GM18517 (cell line): Measurements from ENCODE around the gene STAB1.

Experiments used
- ATAC-seq: cut with Tn5 transposase; IDR thresholded peaks from one replicate; pipeline ENCODE4 v1.9.1; 2021; ENCODE audit warnings: mild to moderate bottlenecking, moderate library complexity; ENCODE audit not compliant: unreplicated experiment

Gene STAB1

DNA sequence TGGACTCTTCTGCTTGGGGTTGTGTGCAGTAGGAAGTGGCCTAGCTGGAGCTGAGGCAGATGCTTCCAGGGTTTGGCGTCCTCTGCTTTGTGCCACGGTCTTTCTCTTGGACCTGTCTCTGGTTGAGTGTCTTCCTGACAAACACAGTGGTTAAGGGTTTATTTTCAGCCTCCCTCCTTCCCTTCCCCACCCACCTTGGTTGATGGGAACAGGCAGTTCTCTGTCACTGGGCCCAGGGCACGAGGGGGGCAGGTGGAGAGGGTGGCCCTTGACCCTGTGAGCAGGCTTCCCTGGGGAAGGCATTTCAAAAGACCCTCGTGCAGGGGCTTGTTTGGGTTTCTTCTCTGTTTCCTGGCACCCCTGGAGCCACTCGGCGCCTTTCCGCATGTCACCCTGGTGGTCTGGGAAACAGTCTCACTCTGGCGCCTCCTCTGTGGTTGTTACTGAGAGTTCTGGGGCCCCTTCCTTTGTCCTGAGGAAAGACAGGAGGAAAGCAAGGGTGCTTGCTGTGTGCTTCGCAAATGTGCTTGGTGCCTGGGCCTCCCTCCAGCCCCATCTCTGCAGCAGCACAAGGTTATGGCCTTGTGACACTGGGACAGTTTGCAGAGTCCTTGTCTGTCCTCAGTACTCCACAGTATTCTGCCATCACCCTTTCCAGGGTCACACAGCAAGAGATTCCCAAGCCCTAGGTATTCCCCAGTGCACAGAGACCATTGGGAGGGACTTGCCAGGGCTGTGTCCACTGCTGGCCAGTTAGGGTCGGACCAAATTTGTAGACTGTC, 10.3 kb upstream of the STAB1 start:
- ATAC-seq, result no peak

DNA sequence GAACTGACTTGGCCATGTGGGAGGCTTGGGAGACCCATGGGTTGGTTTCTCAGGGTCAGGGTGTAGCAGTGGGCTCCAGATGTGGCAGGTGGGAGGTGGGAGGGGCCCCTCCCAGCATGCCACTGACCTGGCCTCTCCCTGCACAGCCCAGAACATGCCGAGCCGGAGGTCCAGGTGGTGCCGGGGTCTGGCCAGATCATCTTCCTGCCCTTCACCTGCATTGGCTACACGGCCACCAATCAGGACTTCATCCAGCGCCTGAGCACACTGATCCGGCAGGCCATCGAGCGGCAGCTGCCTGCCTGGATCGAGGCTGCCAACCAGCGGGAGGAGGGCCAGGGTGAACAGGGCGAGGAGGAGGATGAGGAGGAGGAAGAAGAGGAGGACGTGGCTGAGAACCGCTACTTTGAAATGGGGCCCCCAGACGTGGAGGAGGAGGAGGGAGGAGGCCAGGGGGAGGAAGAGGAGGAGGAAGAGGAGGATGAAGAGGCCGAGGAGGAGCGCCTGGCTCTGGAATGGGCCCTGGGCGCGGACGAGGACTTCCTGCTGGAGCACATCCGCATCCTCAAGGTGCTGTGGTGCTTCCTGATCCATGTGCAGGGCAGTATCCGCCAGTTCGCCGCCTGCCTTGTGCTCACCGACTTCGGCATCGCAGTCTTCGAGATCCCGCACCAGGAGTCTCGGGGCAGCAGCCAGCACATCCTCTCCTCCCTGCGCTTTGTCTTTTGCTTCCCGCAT, 7.9 kb upstream of the STAB1 start:
- no peak for ATAC-seq

DNA sequence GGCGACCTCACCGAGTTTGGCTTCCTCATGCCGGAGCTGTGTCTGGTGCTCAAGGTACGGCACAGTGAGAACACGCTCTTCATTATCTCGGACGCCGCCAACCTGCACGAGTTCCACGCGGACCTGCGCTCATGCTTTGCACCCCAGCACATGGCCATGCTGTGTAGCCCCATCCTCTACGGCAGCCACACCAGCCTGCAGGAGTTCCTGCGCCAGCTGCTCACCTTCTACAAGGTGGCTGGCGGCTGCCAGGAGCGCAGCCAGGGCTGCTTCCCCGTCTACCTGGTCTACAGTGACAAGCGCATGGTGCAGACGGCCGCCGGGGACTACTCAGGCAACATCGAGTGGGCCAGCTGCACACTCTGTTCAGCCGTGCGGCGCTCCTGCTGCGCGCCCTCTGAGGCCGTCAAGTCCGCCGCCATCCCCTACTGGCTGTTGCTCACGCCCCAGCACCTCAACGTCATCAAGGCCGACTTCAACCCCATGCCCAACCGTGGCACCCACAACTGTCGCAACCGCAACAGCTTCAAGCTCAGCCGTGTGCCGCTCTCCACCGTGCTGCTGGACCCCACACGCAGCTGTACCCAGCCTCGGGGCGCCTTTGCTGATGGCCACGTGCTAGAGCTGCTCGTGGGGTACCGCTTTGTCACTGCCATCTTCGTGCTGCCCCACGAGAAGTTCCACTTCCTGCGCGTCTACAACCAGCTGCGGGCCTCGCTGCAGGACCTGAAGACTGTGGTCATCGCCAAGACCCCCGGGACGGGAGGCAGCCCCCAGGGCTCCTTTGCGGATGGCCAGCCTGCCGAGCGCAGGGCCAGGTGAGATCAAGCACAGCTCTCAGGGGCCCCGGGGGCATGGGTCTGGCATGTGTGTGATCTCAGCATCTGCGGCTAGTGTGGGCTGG, 7.1 kb upstream of the STAB1 start:
- ATAC-seq, result no peak

DNA sequence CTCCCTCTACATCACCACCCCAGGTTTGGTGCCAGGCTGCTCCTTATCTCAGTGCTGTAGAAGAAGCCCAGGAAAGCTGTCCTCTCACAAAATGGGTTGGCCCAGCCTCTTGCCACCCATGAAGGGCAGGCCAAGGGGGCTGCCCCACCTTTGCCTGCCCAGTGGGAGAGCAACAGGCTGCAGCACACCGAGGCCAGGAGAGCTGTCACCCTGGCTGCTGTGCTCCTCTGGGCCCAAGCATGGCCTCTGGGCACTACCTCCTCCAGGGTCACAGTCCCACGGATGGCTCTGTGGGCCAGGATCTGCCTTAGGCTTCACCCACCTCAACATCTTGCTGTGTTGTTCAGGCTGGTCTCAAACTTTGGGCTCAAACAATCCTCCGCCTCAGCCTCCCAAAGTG, 6.4 kb upstream of the STAB1 start:
- no peak for ATAC-seq

DNA sequence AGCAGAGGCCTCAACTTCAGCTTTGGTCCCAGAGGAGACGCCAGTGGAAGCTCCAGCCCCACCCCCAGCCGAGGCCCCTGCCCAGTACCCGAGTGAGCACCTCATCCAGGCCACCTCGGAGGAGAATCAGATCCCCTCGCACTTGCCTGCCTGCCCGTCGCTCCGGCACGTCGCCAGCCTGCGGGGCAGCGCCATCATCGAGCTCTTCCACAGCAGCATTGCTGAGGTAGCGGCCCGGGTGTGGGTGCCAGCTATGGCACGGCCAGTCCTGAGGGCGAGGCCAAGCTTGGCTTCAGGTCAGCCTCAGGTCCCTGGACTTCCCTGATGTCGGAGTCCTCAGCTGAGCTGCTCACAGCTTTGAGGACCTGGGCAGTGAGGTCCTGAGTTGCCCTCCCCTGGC, 5.7 kb upstream of the STAB1 start:
- no peak for ATAC-seq

DNA sequence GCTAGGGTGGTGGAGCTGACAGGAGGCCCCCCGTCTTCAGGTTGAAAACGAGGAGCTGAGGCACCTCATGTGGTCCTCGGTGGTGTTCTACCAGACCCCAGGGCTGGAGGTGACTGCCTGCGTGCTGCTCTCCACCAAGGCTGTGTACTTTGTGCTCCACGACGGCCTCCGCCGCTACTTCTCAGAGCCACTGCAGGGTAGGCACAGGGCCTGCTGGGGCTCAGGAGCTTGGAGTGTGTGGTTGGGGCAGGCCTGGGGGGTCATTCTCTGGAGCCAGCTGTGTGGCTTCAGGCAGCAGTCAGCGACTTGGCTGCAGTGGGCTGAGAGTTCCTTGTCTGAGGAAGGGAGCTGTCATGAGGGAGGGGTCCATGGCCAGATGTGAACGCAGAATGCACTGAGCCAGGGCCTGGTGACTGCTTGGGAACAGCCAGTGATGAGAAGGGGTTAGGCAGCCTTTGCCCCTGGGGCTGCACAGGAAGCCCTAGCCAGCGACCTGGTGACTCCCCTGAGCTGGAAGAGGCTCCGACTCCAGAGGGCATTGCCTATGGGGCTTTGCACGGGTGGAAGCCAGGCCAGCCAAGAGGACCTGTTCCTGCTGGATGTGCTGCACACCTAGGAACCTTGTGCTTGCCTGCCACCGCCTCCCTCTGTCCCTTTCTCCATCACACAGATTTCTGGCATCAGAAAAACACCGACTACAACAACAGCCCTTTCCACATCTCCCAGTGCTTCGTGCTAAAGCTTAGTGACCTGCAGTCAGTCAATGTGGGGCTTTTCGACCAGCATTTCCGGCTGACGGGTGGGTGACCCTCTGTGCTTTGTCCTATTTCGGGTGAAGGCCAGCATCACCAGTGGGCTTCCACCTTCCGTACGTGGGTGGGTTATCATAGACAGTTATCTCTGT, 4.9 kb upstream of the STAB1 start:
- ATAC-seq, result no peak

DNA sequence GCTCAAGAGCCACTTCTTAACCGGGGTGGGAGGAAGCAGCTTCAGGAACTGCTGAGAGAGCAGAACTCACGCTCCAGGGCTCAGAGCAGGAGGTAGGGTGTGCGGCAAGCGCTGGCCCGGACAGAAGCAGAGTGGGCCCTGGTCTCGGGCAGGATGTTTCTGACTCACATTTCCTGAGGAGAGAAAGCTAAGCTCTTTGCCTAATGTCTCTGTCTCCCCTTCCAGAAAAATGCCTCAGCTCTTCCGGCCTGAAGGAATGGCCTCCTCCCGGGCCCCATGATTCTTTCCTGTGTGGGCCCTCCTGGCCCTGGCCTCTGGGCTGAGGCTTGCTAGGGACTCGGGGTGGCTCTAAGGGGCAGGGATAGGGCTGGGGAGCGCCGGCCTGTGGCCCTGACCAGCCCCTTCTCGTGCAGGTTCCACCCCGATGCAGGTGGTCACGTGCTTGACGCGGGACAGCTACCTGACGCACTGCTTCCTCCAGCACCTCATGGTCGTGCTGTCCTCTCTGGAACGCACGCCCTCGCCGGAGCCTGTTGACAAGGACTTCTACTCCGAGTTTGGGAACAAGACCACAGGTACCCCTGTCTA, 4.1 kb upstream of the STAB1 start:
- no peak for ATAC-seq

DNA sequence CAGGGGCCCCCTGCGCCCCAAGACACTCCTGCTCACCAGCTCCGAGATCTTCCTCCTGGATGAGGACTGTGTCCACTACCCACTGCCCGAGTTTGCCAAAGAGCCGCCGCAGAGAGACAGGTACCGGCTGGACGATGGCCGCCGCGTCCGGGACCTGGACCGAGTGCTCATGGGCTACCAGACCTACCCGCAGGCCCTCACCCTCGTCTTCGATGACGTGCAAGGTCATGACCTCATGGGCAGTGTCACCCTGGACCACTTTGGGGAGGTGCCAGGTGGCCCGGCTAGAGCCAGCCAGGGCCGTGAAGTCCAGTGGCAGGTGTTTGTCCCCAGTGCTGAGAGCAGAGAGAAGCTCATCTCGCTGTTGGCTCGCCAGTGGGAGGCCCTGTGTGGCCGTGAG, 3.1 kb upstream of the STAB1 start:
- no peak for ATAC-seq

DNA sequence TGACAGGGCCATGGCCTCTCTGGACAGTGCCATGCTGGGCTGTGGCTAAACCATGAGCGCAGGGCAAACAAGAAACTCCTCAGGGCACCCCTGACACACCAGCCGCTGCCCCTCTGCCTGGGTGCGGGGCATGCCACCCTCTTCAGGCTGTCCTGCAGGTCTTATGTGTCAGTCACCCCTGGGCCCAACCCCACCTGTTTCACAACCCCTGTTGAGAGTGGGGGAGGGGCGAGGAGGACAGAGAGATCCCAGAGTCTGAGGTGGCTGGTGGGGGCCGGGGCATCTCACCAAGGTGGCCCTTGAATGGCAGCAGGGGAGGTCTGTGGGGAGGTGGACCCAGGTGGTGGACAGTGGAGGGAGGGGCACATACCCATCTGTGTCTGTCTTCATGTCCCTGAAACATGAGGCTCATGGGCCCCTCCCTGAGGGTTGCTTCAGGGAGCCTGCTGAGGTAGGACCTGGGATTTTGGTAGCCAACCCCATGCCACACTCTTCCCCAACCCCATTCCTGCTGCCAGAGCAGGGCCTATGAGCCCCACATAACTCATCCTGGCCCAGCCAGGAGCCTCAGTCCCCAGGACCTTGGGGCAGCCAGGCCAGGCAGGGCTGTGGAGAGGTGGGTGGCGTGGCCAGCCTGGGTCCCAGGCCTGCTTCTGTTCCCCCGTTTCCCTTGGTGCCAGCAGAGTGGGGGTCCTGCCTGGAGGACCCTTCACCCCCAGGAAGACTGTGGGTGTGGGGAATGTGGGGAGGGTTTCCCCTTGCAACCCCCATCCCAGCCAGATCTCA, 1.7 kb upstream of the STAB1 start:
- no peak for ATAC-seq

DNA sequence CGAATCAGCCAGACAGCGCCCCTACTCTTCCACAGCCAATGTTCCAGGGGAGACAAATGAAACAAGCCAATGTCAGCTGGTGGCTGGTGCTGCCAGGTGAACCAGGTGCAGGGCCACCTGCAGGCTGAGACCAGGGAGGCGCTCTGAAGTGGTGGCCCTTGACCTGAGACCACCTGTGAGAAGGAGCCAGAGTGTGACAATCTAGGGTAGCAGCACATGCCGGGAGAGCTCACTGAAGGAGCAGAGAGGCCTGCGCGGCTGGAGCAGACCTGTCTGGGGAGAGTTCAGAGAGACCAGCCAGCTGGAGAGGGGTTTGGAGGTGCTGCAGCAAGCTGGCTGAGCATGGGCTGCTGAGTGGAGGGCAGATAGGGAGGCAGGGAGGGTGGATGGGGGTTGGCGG, 693 bp upstream of the STAB1 start:
- no peak for ATAC-seq

DNA sequence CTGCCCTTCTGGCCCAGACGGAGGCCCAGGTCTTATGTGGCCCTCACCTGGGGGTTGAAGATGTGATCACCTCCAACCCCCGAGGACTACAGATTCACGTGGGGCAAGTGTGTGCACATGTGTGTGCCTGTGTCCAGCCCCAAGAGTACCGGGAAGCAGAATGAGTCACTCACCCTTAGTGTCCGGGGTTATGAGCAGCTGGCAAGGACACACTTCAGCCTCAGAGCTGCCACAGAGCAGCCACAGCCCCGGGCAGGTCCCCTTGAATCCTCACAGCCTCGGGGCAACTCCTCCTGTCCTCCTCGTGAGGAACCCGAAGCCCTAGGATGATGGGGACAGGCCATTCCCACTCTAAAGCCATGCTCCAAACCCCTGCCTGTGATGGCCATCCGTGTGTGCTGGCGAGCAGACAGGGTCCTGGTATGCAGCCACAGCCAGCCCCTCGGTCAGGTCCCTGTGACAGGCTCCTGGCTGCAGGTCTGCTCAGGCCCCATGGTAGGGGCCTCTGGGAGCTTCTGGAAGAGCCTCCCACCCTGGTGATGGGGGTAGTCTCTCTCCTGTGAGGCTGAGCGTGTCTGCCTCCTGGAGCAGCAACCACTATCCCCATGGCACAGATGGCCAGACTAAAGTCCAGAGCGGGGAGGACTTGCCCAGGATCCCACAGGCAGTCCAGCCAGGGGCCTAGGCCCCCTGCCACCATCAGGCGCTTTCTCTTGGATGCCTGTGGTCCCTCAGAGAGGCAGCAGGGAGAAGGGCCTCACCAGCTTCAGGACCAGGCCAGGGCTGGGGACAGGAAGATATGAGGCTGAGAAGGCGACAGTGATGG, 852 bp downstream of the STAB1 start:
- ATAC-seq, result no peak

DNA sequence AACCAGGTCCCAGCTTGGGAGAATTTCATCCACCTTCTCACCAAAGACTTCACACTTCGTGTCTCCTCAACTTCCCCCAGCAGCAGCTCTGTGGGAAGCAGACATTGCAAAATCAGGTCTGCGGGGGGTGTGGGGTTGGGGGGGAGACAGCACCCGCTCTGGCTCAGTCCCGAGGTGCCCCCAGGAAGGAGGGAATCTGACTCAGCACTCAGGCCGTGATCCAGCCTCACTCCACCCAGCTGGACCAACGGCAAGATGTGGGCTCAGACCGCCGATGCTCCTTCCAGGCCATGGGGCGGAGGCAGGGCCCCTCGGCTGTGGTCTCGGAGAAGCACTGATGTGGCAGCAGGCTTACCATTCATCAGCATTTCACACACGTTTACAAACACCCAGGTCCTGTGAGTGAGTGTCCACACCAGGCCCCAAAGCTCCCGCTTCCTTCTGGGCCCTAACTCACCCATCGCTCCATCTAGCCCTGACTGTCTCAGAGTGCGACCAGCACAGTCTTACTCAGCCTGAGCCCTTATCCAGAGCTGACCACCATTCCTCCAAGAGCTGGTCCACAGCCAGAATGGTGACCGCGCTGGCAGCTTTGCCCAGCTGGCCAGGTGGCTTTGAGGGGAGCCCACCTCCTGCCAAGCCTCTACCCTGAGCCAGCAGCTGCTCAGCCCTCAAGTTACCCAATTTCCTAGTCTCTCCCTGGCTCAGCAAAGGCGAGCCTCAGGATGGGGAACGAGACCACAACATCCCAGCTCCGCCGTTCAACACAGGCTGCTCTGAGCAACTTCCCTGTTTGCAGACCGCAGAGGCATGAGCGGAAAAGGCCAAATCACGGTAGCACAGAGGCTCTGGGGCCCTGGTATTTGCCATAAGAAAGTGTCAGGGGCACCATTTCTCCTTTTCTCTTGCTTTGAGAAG, 3.3 kb downstream of the STAB1 start:
- no peak for ATAC-seq

DNA sequence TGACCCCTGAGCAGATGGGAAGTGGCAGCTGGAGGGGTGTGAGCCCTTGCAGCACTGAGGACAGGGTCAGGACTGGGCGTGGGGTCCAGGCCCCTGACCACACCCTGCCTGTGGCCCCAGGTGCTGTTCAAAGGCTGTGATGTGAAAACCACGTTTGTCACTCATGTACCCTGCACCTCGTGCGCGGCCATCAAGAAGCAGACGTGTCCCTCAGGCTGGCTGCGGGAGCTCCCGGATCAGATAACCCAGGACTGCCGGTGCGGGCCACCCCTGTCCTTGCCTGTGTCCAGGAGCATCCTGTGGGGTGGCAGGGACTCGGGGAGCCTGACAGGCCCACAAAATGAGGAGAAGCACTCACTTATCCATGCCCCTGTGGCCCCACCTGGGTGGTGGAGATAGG, 5.9 kb downstream of the STAB1 start:
- no peak for ATAC-seq

DNA sequence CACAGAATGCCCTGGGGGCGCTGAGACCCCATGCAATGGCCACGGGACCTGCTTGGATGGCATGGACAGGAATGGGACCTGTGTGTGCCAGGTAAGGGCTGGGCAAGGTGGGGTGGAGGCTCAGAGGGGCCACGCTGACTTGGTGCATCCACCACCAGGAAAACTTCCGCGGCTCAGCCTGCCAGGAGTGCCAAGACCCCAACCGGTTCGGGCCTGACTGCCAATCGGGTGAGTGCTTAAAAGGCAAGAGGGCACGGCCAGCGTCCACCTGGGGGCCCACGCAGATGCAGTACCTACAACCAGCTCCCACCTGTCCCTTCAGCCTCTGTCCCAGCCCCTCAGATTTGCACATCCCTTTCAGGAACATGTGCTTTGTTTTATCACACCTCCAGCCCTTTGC, 6.9 kb downstream of the STAB1 start:
- no peak for ATAC-seq

DNA sequence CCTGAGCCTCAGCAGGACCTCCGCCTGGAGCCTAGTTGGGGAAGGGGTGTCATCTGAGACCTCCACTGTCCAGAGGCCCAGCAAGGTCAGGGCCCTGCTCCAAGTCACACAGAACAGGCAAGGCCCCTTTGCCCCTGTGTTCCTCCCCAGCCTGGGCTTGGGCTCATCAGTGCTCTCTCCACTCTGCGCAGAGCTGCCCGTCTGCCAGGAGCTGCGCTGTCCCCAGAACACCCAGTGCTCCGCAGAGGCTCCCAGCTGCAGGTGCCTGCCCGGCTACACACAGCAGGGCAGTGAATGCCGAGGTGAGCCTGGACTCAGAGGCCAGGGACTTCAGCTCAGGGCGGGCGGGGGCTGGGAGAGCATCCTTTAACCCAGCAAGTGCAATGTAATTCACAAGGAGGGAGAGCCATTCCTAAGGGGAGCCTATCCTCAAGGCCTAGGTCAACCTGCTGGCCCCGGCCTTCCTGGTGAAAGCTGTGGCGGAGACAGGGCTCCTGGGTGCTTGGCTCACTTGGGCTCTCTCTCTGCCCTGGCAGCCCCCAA, 7.7 kb downstream of the STAB1 start:
- ATAC-seq, result no peak

DNA sequence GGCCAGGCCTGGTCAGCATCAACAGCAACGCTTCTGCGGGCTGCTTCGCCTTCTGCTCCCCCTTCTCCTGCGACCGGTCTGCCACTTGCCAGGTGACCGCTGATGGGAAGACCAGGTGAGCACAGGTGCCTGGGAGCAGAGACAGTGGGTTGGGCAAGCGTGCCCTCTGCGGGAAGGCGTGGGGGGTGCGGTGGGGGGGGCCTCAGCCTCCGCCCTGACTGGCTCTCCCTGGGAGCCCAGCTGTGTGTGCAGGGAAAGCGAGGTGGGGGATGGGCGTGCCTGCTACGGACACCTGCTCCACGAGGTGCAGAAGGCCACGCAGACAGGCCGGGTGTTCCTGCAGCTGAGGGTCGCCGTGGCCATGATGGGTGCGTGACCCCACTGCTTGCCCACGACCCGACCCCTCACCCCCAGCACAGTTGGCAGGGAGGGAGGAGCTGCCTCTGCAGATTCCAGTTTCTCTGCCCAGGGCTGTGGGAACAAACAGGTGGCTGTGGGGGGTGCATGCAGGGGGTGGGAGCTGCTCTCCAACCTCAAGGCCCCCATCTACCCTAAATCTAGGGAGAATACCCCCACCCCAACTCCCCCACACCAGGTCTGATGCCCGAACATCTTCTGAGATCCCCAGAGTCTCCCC, 8.8 kb downstream of the STAB1 start:
- no peak for ATAC-seq

DNA sequence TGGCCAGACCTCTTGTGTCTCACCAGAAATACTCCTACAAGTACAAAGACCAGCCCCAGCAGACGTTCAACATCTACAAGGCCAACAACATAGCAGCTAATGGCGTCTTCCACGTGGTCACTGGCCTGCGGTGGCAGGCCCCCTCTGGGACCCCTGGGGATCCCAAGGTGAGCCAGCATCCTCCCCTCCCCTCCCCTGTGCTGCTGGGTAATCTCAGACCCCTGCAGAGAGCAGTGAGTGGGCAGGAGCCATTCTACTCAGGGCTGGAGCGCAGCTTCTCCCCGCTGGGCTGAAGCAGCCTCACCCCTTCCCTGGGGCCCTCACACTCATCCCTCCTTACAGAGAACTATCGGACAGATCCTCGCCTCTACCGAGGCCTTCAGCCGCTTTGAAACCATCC, 9.8 kb downstream of the STAB1 start:
- no peak for ATAC-seq
